ENCODE measurements around the gene HS3ST5. TPM values are rescaled to one million over a fixed set of nuclear protein-coding genes. Genes with fewer than 3 reads are reported as not detected.

HS3ST5 gene
- total RNA-seq, 1 experiment from 2014 or later = not detected

GRCh38 chr6:114106020-114106419 lies 236.8 kb downstream of the HS3ST5 start:
- no peak overlapping the region for H3K27ac ChIP-seq (ENCODE audit: low read depth, low read length)
- ChIA-PET RAD21 (ENCODE audit: low non-redundant PET in 1 of 2, low total read pairs in 2 of 2, uncharacterized antibody in 2 of 2, unreplicated experiment in 2 of 2) (no interaction called here), CTCF (interaction anchor here (1.7 to 5.2 kb wide), 2 partner anchors 9 to 111 kb away, joined by 4 to 93 read pairs; no protein-coding TSS in a partner anchor), POLR2A (no interaction called here)
- TF ChIP-seq ZFX (IDR thresholded peaks at IDR 0.05) (no peak), EGR1 (IDR thresholded peaks at IDR 0.05; ENCODE audit: low read depth) (no peak), CTCF (IDR thresholded peaks at IDR 0.05 in 2 of 3, conservative IDR thresholded peaks at IDR 0.05 in 1 of 3; ENCODE audit: borderline replicate concordance in 1 of 3, insufficient read depth in 1 of 3, low read depth in 2 of 3, low read length in 2 of 3) (no peak), TCF7L2 (IDR thresholded peaks at IDR 0.05; ENCODE audit: borderline replicate concordance, extremely low read depth, insufficient read depth, insufficient read length) (no peak), ELF1 (IDR thresholded peaks at IDR 0.05; ENCODE audit: borderline replicate concordance, low read depth) (no peak), REST (IDR thresholded peaks at IDR 0.05; ENCODE audit: low read depth) (no peak), ATF3 (IDR thresholded peaks at IDR 0.05) (no peak), POLR2A (IDR thresholded peaks at IDR 0.05; ENCODE audit: borderline replicate concordance, extremely low read depth, insufficient read depth, insufficient read length) (no peak), JUND (IDR thresholded peaks at IDR 0.05) (no peak), MAX (IDR thresholded peaks at IDR 0.05) (no peak), SIN3A (IDR thresholded peaks at IDR 0.05; ENCODE audit: low read depth) (no peak), ZNF274 (IDR thresholded peaks at IDR 0.05; ENCODE audit: low read depth, low read length) (no peak)
- TF ChIP-seq, protein P1, sequence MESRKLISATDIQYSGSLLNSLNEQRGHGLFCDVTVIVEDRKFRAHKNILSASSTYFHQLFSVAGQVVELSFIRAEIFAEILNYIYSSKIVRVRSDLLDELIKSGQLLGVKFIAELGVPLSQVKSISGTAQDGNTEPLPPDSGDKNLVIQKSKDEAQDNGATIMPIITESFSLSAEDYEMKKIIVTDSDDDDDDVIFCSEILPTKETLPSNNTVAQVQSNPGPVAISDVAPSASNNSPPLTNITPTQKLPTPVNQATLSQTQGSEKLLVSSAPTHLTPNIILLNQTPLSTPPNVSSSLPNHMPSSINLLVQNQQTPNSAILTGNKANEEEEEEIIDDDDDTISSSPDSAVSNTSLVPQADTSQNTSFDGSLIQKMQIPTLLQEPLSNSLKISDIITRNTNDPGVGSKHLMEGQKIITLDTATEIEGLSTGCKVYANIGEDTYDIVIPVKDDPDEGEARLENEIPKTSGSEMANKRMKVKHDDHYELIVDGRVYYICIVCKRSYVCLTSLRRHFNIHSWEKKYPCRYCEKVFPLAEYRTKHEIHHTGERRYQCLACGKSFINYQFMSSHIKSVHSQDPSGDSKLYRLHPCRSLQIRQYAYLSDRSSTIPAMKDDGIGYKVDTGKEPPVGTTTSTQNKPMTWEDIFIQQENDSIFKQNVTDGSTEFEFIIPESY (IDR thresholded peaks at IDR 0.05; ENCODE audit: extremely low read depth, insufficient replicate concordance, low read length) = no peak
- peaks cover 0 to 4% of the 10 kb centered on the region in 2 experiments; a peak in 2 of 4 replicates for H3K4me1 ChIP-seq (ENCODE audit: control insufficient read depth in 1 of 2, insufficient read depth in 2 of 2, low read length in 2 of 2)
- H3K9me2 ChIP-seq (ENCODE audit: insufficient read depth) = no peaks in the 10 kb centered on the region
- no TSS peak for BruUV-seq (replicated peaks)
- H2AFZ ChIP-seq (ENCODE audit: low read depth, low read length, poor library complexity, severe bottlenecking) = no peak overlapping the region
- H3K9ac ChIP-seq (ENCODE audit: low read length) = no peak overlapping the region
- H3K4me3 ChIP-seq (replicated peaks in 1 of 2; ENCODE audit: low read depth in 1 of 2, low read length in 2 of 2) = no peak overlapping the region
- no peaks in the 10 kb centered on the region for H3K9me3 ChIP-seq (ENCODE audit: control insufficient read depth in 1 of 2, insufficient read depth in 1 of 2, low read depth in 1 of 2, low read length in 2 of 2)
- DNase-seq (ENCODE audit: low read depth, low spot score) (no peak), ATAC-seq (no peak)
- intact Hi-C loops (cut with micrococcal nuclease) = no loop called here
- H4K20me1 ChIP-seq (ENCODE audit: insufficient read depth) = no peaks in the 10 kb centered on the region
- no peaks in the 10 kb centered on the region for H3K27me3 ChIP-seq (ENCODE audit: insufficient read depth, low read length)
- no peaks in the 10 kb centered on the region for H3K79me2 ChIP-seq (ENCODE audit: insufficient read depth, low read length)
- H3K36me3 ChIP-seq (ENCODE audit: control insufficient read depth in 1 of 2, insufficient read depth in 2 of 2, low read length in 2 of 2) = no peaks in the 10 kb centered on the region
- no peak overlapping the region for H3K4me2 ChIP-seq (ENCODE audit: low read length)

Measured in HCT116 (cell line).